Sciatic nerve (tissue), 2 donors: ENCODE data around the gene MXD3. TPM values are rescaled to one million over a fixed set of nuclear protein-coding genes. Genes with fewer than 3 reads are reported as not detected.
"Not testable (repeated sequence)": the region's sequence is repeated elsewhere in the genome, so short reads cannot be mapped to it uniquely, and the experiment has no call there.

ENCODE experiments used
- ATAC-seq: fragments of 200-7000 bp; cut with Tn5 transposase; one replicate; pipeline ENCODE4 v1.9.1; 2020; ENCODE audit warnings: mild to moderate bottlenecking, moderate library complexity
- DNase-seq: peaks from one replicate; pipeline ENCODE4 v3.0.0-alpha.2; 2020; ENCODE audit warnings: low spot score
- intact Hi-C: fragments of 100-400 bp; cut with DNase I; formaldehyde crosslinking; loops from one replicate; pipeline ENCODE4 v1.14.2; 2022
- total RNA-seq: library from RNA; stranded (reverse); fragmentation: NEBNext Ultra II Directional; extraction: Animal tissue kit (Norgen Biotek cat#: 25700); gene quantifications from one replicate; pipeline ENCODE4 v1.2.1, GENCODE V29; 2021
- donor health status: DM: no; HTN: no; CAD: no.
- donor health status: DM: no; HTN: no; CAD: no.

MXD3 gene
- total RNA-seq, 1 donor from 2014 or later, result 9.9 TPM

- intact Hi-C loops, result no loop called here
- no peak for ATAC-seq
- no peak for DNase-seq
Measured at GRCh38 chr5:177346820-177347219, 35.1 kb upstream of the MXD3 start.

DNA sequence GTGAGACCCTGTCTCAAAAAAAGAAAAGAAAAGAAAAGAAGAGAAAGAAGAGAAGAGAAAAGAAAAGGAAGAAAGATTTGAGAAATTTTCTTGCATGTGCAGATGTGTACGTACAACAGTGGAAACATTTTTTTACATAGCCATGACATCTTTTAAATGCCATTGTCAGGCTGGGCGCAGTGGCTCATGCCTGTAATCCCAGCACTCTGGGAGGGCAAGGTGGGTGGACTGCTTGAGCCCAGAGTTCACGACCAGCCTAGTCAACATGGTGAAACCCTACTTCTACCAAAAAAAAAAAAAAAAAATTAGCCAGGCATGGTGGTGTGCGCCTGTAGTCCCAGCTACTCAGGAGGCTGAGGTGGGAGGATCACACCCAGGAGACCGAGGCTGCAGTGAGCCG is 33.2 kb upstream of the MXD3 start:
- intact Hi-C loops, result no loop called here
- DNase-seq (no peak), ATAC-seq (no peak)

GRCh38 chr5:177343777-177344176 is 32.1 kb upstream of the MXD3 start:
- no peak for ATAC-seq
- intact Hi-C loops, result no loop called here
- DNase-seq, result no peak

DNA sequence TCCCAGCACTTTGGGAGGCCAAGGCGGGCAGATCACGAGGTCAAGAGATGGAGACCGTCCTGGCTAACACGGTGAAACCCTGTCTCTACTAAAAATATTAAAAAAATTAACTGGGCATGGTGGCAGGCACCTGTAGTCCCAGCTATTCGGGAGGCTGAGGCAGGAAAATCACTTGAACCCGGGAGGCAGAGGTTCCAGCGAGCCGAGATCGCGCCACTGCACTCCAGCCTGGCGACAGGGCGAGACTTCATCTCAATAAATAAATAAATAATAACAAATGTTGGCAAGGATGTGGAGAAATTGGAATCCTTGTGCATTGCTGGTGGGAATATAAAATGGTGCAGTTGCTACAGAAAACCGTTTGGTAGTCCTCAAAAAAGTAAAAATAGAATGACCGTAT is 31.3 kb upstream of the MXD3 start:
- intact Hi-C loops, DNase-seq, ATAC-seq: not testable (repeated sequence)

DNA sequence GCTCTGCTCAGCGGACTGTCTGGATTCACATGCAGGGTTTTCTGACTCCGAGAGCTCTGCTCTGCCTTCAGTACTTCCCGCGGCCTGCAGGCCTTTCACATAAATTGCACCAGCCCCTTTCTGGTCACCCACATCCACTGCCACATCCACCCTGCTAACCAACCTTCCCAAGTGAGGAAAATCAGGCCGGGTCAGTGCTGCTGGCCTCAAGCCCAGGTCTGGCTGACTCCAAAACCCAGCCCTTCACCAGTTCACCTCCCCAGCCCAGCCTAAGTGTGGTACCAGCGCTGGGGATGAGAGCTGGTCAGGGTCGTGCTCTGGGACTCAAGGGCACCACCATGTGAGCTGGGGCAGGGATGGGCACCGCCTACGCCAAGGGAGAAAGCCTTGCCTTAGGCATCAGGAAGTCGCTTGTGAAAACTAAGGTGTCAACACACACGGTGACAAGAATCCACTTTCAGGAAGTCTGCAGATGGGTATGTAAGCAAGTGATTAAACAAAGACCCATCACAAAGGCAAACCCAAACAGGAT is 27.5 kb upstream of the MXD3 start:
- intact Hi-C loops, result no loop called here
- no peak for DNase-seq
- no peak for ATAC-seq

DNA sequence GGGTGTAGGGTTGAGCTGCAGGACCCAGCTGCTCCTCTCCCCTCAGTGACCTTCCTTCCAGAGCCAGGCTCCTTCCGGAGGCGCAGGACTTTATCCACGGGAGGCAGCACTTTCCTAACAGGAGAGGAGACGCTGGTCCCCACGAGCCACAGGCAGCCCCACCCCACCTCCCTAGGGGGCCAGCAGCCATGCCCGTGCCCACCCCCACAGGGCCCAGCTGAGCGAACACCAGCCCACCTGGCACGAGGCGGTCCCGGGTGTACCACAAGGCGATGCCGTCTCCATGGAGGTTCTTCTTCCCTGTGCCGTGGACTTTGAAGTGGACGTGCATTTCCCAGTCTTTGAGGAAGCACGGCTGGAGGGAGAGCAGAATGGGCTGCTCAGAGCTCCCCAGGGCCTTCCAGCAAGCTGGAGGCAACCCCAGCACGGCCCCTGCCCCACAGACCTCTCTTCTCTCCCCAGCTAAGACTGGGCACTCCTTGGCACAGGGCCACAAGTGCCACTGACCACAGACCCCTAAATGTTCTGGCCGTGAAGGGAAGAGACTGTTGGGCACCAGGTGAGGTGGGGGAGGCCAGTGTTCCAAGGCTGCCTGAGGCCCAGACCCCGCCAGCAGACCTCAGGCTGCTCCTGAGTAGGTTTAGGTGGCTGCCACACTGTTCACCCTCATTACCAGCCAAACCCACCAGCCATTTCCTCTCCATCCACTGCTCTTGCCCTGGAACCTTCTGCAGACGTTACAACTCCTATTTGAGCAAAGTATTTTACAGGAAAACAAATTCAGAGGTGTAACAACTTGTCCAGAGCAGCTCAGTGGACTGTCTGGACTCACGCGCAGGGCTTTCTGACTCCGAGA is 26.8 kb upstream of the MXD3 start:
- ATAC-seq (no peak), DNase-seq (no peak)
- intact Hi-C loops, result no loop called here

DNA sequence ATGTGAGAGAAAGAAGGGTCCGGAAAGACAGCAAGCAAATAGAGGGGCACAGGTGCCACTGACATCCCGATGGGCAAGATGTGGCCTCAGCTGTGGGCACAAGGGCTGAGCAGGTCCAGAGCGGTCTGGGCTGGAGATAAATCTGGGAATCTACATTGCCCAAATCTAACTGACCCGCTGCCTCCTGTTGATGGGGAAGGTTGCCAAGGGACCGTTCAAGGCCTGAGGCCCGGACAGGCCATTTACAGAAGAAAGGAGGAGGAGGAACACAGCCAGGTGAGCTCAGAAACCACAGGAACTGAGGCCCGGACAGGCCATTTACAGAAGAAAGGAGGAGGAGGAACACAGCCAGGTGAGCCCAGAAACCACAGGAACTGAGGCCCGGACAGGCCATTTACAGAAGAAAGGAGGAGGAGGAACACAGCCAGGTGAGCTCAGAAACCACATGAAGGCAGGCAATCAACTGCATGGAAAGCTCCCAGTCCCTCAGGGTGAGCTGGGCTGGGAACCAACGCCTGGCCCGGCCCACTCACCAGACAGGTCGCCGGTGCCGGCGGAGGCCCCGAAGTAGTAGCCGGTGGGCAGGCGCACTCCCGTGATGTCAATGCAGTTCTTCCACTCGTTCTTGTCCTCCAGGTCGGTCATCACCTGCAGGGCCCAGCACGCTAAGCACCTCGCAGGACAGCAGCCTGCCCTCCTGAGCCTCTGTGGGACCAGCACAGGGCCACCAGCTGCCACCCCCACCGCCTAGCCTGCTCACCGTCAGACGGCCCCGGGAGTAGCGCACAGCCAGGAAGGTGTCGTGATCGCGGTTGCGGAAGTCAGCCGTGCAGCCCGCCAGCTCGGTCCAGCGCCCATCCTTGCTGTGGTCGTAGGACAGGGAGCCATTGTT is 25.2 kb upstream of the MXD3 start:
- DNase-seq, result no peak
- intact Hi-C loops, result no loop called here
- ATAC-seq, result no peak

GRCh38 chr5:177336112-177336511 is 24.4 kb upstream of the MXD3 start:
- intact Hi-C loops, result no loop called here
- ATAC-seq (no peak), DNase-seq (no peak)

DNA sequence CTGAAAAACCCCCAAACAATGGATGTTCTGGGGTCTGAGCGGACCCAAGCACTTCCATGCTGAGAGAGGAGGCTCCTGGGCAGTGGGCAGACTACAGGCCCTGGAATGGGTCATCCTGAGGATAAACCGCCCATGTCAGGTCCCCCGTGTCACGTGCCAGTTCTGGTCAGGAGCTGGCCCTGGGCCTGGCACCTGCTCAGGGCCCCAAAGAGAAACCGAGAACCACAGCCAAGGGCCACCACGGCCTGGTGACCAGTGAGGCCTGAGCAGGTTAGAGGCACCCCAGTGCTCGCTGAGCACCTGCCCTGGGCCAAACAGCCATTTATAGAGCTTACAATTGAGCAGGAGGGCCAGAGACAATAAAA is 24.0 kb upstream of the MXD3 start:
- no peak for ATAC-seq
- no peak for DNase-seq
- intact Hi-C loops, result no loop called here

- intact Hi-C loops, result no loop called here
- ATAC-seq (no peak), DNase-seq (no peak)
Measured at GRCh38 chr5:177334781-177335700, 23.3 kb upstream of the MXD3 start.

- DNase-seq (no peak), ATAC-seq (no peak)
- intact Hi-C loops, result no loop called here
Measured at GRCh38 chr5:177334155-177334551, 22.5 kb upstream of the MXD3 start.

GRCh38 chr5:177333420-177334154 is 21.9 kb upstream of the MXD3 start:
- DNase-seq (no peak), ATAC-seq (no peak)
- intact Hi-C loops, result no loop called here

GRCh38 chr5:177332896-177333260 is 21.2 kb upstream of the MXD3 start:
- DNase-seq, result no peak
- intact Hi-C loops, result no loop called here
- ATAC-seq, result no peak

- intact Hi-C loops, result no loop called here
- no peak for ATAC-seq
Measured at GRCh38 chr5:177332031-177332895, 20.6 kb upstream of the MXD3 start.

GRCh38 chr5:177330991-177331842 is 19.5 kb upstream of the MXD3 start:
- no peak for ATAC-seq
- no peak for DNase-seq
- intact Hi-C loops, result no loop called here

More at GRCh38 chr5:177332031-177332895, 20.6 kb upstream of the MXD3 start:
- DNase-seq, result no peak

- DNase-seq (no peak), ATAC-seq (no peak)
- intact Hi-C loops, result no loop called here
Measured at GRCh38 chr5:177329883-177330282, 18.2 kb upstream of the MXD3 start.
